ENCODE data around the gene TMOD3. TPM values are rescaled to one million over a fixed set of nuclear protein-coding genes. Genes with fewer than 3 reads are reported as not detected.

Gene TMOD3
- total and polyA plus RNA-seq, 4 donors = 7.2 to 23.9 (median 14.1) TPM

DNA sequence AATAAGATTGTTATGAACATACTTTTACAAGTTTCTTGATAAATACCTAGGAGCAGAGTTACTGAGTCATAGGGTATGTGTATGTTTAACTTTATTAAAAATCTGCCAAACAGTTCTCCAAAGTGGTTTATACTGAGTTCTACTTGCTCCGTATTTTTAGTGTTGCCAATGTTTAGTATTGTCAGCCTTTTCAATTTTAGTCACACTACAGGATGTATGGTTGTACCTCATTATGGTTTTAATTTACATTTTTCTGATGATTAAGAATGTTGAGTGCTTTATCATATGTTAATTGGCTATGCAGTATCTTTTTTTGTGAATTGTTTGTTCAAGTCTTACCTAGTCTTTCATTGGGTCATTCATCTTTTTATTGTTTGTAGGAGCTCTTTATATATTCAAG lies 4.3 kb downstream of the TMOD3 start:
- H3K4me3 ChIP-seq (ENCODE audit: low read depth in 1 of 3, low read length in 3 of 3) = no peak overlapping the region
- no peak for DNase-seq (ENCODE audit: low spot score)
- H3K36me3 ChIP-seq (ENCODE audit: control insufficient read depth in 4 of 4, insufficient read depth in 3 of 4, low read depth in 1 of 4, low read length in 3 of 4) = no peaks in the 10 kb centered on the region
- H3K4me1 ChIP-seq (ENCODE audit: control insufficient read depth in 4 of 4, insufficient read depth in 4 of 4, low read length in 3 of 4) = peaks cover 6 to 25% (median 13%) of the 10 kb centered on the region in 4 donors
- no peak overlapping the region for H3K27ac ChIP-seq (ENCODE audit: low read depth in 1 of 2, low read length in 2 of 2)
- H3K9me3 ChIP-seq (ENCODE audit: control insufficient read depth in 4 of 4, low read length in 3 of 4) = no peaks in the 10 kb centered on the region
- no peaks in the 10 kb centered on the region for H3K27me3 ChIP-seq (ENCODE audit: control insufficient read depth in 4 of 4, insufficient read depth in 4 of 4, low read length in 3 of 4)
- WGBS = 90% methylated on average over 1 of the region's 1 CpG
- TF ChIP-seq GABPA (IDR thresholded peaks at IDR 0.05 in 1 of 2, conservative IDR thresholded peaks at IDR 0.05 in 1 of 2) (no peak), RXRA (IDR thresholded peaks at IDR 0.05) (no peak), JUND (IDR thresholded peaks at IDR 0.05) (no peak), HNF4G (IDR thresholded peaks at IDR 0.05) (no peak), FOXA1 (IDR thresholded peaks at IDR 0.05) (no peak), SP1 (IDR thresholded peaks at IDR 0.05) (no peak), RAD21 (IDR thresholded peaks at IDR 0.05) (no peak), FOXA2 (IDR thresholded peaks at IDR 0.05) (no peak), YY1 (IDR thresholded peaks at IDR 0.05) (no peak), NR2F2 (IDR thresholded peaks at IDR 0.05) (no peak), EGR1 (IDR thresholded peaks at IDR 0.05; ENCODE audit: low read depth in 2 of 2) (no peak), TAF1 (conservative IDR thresholded peaks at IDR 0.05) (no peak), HNF4A (conservative IDR thresholded peaks at IDR 0.05) (no peak)
- TF ChIP-seq, protein P1, sequence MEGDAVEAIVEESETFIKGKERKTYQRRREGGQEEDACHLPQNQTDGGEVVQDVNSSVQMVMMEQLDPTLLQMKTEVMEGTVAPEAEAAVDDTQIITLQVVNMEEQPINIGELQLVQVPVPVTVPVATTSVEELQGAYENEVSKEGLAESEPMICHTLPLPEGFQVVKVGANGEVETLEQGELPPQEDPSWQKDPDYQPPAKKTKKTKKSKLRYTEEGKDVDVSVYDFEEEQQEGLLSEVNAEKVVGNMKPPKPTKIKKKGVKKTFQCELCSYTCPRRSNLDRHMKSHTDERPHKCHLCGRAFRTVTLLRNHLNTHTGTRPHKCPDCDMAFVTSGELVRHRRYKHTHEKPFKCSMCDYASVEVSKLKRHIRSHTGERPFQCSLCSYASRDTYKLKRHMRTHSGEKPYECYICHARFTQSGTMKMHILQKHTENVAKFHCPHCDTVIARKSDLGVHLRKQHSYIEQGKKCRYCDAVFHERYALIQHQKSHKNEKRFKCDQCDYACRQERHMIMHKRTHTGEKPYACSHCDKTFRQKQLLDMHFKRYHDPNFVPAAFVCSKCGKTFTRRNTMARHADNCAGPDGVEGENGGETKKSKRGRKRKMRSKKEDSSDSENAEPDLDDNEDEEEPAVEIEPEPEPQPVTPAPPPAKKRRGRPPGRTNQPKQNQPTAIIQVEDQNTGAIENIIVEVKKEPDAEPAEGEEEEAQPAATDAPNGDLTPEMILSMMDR (IDR thresholded peaks at IDR 0.05; ENCODE audit: low read depth, low read length, missing input control) = no peak
- TF ChIP-seq, protein P2, sequence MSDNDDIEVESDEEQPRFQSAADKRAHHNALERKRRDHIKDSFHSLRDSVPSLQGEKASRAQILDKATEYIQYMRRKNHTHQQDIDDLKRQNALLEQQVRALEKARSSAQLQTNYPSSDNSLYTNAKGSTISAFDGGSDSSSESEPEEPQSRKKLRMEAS (IDR thresholded peaks at IDR 0.05) = no peak
- TF ChIP-seq, protein P3, sequence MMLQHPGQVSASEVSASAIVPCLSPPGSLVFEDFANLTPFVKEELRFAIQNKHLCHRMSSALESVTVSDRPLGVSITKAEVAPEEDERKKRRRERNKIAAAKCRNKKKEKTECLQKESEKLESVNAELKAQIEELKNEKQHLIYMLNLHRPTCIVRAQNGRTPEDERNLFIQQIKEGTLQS (IDR thresholded peaks at IDR 0.05) = no peak
- TF ChIP-seq, protein P4, sequence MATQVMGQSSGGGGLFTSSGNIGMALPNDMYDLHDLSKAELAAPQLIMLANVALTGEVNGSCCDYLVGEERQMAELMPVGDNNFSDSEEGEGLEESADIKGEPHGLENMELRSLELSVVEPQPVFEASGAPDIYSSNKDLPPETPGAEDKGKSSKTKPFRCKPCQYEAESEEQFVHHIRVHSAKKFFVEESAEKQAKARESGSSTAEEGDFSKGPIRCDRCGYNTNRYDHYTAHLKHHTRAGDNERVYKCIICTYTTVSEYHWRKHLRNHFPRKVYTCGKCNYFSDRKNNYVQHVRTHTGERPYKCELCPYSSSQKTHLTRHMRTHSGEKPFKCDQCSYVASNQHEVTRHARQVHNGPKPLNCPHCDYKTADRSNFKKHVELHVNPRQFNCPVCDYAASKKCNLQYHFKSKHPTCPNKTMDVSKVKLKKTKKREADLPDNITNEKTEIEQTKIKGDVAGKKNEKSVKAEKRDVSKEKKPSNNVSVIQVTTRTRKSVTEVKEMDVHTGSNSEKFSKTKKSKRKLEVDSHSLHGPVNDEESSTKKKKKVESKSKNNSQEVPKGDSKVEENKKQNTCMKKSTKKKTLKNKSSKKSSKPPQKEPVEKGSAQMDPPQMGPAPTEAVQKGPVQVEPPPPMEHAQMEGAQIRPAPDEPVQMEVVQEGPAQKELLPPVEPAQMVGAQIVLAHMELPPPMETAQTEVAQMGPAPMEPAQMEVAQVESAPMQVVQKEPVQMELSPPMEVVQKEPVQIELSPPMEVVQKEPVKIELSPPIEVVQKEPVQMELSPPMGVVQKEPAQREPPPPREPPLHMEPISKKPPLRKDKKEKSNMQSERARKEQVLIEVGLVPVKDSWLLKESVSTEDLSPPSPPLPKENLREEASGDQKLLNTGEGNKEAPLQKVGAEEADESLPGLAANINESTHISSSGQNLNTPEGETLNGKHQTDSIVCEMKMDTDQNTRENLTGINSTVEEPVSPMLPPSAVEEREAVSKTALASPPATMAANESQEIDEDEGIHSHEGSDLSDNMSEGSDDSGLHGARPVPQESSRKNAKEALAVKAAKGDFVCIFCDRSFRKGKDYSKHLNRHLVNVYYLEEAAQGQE (IDR thresholded peaks at IDR 0.05) = no peak
- TF ChIP-seq, protein P5, sequence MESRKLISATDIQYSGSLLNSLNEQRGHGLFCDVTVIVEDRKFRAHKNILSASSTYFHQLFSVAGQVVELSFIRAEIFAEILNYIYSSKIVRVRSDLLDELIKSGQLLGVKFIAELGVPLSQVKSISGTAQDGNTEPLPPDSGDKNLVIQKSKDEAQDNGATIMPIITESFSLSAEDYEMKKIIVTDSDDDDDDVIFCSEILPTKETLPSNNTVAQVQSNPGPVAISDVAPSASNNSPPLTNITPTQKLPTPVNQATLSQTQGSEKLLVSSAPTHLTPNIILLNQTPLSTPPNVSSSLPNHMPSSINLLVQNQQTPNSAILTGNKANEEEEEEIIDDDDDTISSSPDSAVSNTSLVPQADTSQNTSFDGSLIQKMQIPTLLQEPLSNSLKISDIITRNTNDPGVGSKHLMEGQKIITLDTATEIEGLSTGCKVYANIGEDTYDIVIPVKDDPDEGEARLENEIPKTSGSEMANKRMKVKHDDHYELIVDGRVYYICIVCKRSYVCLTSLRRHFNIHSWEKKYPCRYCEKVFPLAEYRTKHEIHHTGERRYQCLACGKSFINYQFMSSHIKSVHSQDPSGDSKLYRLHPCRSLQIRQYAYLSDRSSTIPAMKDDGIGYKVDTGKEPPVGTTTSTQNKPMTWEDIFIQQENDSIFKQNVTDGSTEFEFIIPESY (IDR thresholded peaks at IDR 0.05) = no peak
- no peak overlapping the region for H3K9ac ChIP-seq (ENCODE audit: low read depth in 1 of 2, low read length in 2 of 2)

Measured in liver (tissue), 9 donors.